SKM-1 treated with dmso at 0.1 percent for 144 hours (cell line): ENCODE data around the gene IL6R.
A peak's percentile ranks its signal among the peaks of the same experiment; 100 is the strongest.
"Not testable (repeated sequence)": the region's sequence is repeated elsewhere in the genome, so short reads cannot be mapped to it uniquely, and the experiment has no call there.

ENCODE experiments used
- DNase-seq: peaks from one replicate; lab custom pipeline; 2025; ENCODE audit not compliant: unreplicated experiment; lab: John Stamatoyannopoulos, UW

Gene IL6R

DNA sequence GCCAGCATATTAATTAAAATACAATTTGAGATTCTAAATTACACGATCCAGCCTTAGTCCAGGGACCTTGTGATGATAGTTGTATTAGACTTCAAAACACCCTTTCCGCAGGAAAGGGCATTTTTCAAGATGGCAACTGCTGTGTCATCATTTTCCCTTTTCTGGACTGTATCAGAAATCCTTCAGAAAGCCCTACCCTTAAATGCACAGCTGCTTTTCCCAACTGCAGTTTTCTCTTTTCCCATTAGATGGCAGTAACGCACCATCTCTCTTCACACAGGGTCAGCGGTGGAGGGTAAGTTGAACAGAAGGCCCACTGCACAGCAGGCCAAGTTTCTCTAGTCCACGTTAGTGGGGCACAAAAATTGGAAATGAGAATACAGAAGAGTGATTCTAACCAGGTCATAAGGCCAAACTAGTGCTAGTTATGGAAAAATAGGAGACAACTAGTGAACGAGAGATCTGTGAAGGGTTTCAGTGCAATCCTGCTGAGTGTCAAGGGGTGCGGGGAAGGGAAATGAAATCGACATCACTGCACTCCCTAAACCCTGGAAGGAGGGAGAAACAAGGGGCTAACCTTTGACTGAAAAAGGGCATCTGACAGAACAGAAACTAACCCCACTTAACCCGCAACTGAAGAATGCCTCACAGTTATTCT is 74.8 kb downstream of the IL6R start:
- peak; percentile 83 for DNase-seq

DNA sequence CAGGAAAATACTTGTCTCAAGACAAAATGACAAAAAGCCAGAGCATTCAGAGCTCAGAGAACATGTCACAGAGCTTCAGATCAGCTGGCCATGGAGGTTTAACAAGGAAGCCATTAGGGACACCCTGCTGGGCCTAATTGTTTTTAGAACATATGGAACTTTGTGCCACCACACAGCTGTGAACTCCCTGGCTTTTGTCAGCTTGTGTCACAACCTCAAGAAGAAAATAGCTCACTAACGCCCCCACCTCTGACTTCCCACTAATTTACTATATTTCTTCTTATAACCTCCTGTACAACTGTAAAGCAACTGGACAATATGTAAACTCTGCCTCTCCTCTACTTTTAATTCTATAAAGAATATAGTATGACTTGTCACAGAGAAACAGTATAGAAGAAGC is 75.9 kb downstream of the IL6R start:
- DNase-seq = no peak

DNA sequence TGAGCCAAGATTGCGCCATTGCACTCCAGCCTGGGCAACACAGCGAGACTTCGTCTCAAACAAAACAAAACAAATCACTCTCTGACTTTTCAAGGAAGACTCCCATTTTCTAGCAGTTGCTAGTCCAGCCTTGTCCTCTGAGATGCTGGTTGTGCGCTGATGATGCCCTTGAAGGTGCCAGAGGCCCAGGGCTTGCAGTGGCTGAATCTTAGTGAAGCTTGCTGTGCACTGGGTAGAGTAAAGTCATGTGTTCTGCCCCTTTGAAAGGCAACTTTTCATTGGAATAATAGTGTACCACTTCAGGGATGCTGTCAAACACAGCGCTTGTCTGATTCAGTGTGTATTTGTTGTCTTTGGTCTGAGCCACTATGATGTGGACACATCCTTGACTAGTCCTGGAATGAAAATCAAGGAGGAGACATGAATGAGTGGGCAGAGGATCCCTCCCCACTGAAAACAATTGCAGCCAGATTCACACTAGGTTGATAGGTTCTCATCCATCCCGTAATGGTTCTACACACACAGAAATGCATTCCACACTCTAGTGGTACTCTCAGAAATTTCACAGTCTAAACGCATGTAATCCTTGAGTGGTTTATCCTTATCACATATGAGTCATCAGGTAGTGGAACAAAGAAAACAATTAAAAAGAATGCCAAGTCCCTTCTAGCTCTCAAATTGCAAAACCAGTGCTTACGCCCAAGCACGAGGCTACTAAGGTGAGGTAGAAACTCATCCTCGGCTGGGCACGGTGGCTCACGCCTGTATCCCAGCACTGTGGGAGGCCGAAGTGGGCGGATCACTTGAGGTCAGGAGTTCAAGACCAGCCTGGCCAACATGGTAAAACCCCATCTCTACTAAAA is 79.0 kb downstream of the IL6R start:
- DNase-seq = no peak

DNA sequence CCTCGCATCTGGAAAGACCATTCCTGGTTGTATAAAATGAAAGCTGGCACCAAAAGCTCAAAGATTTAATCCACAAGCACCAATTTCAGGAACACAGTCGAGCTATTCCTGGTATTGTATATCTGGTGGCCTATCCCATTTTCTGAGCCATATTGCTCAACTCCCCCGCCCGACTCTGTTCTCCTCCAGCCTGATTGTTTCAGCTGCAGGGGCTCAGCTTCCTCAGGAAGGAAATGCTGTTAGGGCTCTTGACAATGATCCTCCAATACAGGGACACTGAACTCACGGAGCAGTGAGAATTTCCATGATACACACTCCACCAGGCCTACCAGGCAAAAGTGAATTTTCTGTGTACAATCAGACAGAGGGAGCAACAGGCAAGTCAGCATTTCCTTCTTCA is 80.0 kb downstream of the IL6R start:
- peak; percentile 53 for DNase-seq

GRCh38 chr1:154485910-154486496 is 80.9 kb downstream of the IL6R start:
- no peak for DNase-seq

- not testable (repeated sequence) for DNase-seq
These were observed 81.6 kb downstream of the IL6R start for GRCh38 chr1:154486756-154487155.

GRCh38 chr1:154488922-154489321 is 83.8 kb downstream of the IL6R start:
- no peak for DNase-seq

- no peak for DNase-seq
These were observed 84.6 kb downstream of the IL6R start for GRCh38 chr1:154489695-154490274.

GRCh38 chr1:154490317-154490716 is 85.2 kb downstream of the IL6R start:
- DNase-seq = peak; percentile 56

GRCh38 chr1:154492115-154492514 is 87.0 kb downstream of the IL6R start:
- DNase-seq = no peak

DNA sequence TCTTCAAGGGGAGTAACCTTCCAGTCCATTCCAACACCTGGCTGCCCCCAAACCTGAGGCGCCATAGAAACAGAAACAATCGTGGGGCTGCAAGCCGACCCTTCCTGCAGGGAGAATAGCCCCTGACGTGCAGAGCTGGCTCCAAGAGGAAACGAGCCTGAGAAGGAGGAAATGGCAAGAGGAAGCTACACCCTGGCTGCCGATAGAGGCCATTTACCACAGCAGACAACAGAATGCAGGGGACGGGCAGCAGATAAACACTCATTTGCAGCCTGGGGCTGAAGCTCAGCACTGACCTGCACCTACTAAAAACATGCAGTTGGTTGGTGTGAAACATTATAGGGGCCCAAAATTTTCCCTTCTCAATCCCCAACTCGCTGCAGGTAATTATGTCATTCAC is 88.1 kb downstream of the IL6R start:
- DNase-seq = peak; percentile 90

DNA sequence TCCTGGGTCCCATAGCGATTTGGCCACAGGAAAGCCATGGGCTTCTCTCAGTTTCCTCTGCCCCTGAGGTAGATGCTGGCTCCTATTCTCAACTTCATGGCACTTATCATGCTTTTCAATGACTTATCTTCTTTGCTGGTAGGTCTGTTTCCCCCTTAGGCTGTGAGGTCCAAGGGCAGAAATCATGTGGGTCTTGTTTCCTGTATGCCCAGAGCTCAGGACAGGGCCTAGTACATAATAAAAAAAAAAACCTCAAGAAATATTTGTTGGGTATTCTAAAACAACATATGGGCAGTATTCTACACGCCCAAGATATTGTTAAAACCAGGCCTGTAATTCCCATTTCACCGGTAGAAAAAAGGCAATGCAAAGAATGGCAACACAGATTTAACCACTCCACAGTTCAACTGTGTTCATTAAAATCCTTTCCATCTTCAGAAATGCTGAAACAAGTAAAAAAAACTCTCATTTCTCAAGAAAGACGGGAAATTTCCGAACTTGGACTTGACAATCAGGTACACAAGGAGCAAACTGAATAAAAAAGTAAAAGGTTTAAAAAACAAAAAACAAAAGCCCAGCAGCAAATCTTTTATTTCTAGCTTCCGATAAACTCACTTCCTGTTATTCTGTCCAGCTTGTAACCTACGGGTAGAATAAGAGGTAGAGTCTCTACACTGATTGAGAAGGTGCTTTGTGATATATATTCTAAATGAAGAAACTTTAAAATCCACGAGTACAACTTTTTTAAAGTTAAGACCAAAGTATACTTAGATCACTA is 90.5 kb downstream of the IL6R start:
- no peak for DNase-seq

- DNase-seq = no peak
These were observed 91.2 kb downstream of the IL6R start for GRCh38 chr1:154496383-154496782.

- DNase-seq = peak; percentile 56
These were observed 92.1 kb downstream of the IL6R start for GRCh38 chr1:154497026-154497806.

DNA sequence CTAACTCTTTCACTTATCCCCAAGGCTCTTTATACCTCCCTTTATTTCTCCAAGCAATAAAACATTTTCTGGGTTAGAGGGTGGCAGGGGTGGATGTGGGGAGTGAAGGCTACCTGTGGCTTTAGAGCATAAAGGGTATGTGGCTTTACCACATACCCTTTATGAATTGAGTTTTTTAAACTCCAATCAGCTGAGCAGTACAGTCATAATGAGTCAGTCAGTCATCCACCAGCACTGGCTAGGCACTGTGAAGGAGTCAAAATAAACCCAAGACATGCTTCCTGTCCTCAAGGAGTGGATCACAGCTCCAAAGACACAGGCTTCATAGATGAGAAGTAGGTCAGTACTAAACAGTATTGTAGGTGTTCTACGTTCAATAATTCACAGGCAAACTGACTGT is 94.3 kb downstream of the IL6R start:
- DNase-seq = no peak

GRCh38 chr1:154500533-154500932 is 95.4 kb downstream of the IL6R start:
- no peak for DNase-seq

- DNase-seq = no peak
These were observed 96.4 kb downstream of the IL6R start for GRCh38 chr1:154501423-154502065.

DNA sequence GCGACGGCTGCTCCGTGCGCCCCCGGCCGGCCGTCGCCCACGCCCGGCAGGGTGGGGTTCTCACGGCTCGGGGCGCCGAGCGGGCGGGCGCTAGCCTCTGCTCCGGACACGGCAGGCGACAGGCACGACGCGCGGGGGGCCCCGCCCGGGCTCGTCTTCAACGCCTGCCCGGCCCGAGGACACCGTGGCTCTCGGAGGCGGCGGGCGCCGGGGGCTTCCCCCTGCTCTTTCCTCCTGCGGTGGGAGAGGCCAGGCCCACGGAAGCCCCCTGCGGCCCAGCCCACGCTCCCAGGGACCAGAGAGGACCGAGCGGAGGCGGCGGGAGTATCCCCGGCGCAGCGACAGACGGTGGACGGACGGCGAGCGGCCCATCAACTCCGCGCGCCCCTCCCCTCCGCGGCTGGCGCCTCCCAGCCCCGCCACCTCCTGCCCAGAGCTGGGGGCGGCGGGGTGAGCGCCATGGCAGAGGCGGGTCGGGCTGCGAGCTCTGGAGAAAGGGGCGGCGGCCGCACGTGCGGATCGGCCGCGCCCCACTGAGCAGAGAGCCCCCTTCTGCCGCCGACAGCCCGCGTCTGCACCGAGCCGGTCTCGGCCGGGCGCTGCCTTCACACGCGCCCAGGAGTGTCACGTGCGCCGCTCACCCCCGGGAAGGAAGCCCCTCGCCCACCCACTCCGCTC is 97.1 kb downstream of the IL6R start, which contains the start of the genes SHE and TDRD10:
TSS of gene SHE (minus strand) at position 347 of the 678 bp plus-strand sequence. CDS start 386 bp downstream, outside the sequence.
TSS of gene TDRD10 (plus strand) at position 154 of the 678 bp plus-strand sequence. CDS start 4,685 bp downstream, outside the sequence.
- DNase-seq = no peak

DNA sequence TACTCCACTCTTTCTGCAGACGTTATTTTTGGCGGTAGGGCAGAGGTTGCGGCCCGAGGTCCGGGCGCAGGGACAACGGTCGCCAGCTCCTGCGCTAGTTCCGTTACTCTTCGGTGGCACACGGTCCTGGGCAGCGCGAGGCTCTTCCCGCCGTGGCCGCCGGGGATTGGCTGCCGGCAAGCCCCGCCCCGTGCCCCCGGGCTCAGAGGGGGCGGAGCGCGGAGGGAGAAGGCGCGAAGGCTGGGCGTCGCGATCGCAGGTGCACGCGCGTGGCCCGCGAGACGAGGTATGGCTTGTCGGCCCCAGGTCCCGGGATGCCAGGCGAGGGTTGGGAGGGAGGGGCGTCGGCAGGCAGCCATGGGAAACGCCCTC is 97.6 kb downstream of the IL6R start:
- DNase-seq = no peak
